Hepatocyte (in vitro differentiated cells): ENCODE data around the gene TMEM156.

ENCODE experiments used
- EZH2 ChIP-seq: fragments of 200-600 bp; sonication (generic); IDR thresholded peaks from 2 replicates; pipeline ENCODE4 v1.6.1; 2016; ENCODE audit warnings: antibody characterized with exemption, mild to moderate bottlenecking, borderline replicate concordance
- EZH2phosphoT487 ChIP-seq: fragments of 200-600 bp; sonication (generic); IDR thresholded peaks from one replicate; pipeline ENCODE4 v1.6.1; 2018; ENCODE audit warnings: antibody characterized with exemption, mild to moderate bottlenecking, low read depth, moderate library complexity; ENCODE audit not compliant: unreplicated experiment, severe bottlenecking
- TF ChIP-seq, protein P1 (sequence below): fragments of 200-600 bp; sonication (generic); IDR thresholded peaks from 2 replicates; pipeline ENCODE4 v1.5.1; 2016; ENCODE audit warnings: antibody characterized with exemption, mild to moderate bottlenecking; ENCODE audit not compliant: poor library complexity

DNA sequence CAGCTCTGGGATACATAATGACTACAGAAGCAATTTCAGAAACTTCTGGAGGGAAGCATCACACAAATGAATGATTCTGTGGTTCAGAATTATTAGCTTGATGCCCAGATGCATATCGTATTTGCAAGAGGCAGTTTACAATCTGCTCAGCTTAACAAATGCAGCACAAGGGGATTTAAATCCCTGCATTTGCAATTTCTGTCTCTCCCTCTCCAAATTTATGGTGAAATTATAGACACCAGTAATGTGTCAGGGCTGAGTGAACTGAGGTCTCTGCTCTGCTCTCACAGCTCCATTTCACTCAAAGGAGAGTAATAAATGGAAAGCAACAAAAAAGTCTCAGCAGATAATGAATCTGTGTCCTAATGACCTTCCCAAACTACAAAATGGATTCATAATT is 80.2 kb downstream of the TMEM156 start:
- TF ChIP-seq, protein P1, sequence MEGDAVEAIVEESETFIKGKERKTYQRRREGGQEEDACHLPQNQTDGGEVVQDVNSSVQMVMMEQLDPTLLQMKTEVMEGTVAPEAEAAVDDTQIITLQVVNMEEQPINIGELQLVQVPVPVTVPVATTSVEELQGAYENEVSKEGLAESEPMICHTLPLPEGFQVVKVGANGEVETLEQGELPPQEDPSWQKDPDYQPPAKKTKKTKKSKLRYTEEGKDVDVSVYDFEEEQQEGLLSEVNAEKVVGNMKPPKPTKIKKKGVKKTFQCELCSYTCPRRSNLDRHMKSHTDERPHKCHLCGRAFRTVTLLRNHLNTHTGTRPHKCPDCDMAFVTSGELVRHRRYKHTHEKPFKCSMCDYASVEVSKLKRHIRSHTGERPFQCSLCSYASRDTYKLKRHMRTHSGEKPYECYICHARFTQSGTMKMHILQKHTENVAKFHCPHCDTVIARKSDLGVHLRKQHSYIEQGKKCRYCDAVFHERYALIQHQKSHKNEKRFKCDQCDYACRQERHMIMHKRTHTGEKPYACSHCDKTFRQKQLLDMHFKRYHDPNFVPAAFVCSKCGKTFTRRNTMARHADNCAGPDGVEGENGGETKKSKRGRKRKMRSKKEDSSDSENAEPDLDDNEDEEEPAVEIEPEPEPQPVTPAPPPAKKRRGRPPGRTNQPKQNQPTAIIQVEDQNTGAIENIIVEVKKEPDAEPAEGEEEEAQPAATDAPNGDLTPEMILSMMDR, result no peak
- TF ChIP-seq EZH2 (no peak), EZH2phosphoT487 (no peak)
